Measurements from ENCODE around the gene JAKMIP1. TPM values are rescaled to one million over a fixed set of nuclear protein-coding genes. Genes with fewer than 3 reads are reported as not detected.

The JAKMIP1 gene
- total and polyA plus RNA-seq, 2 donors (not counting 1 experiment from before 2014, with no cell fraction given): 0.49 to 1.0 TPM

DNA sequence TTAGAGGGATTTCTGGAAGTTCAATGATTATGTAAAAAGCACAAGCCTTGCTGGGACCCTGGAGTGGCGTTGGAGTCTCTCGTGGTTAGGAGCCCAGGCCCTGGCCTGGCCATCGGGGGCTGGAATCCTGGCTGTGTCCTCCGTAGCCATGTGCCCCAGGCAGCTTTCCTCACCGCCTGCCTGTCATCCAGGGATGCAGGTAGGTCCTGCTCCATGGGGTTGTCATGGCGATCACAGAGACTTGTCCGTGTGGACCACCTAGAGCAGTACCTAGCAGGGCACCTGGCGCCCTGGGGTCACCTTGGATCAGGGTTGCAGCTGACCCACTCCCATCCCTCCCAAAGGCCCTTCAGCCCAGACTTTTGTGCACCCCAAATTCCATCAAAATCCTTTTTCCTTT, 39.1 kb upstream of the JAKMIP1 start:
- no peaks in the 10 kb centered on the region for H3K79me2 ChIP-seq (ENCODE audit: control insufficient read depth, insufficient read depth, low read length)
- no peaks in the 10 kb centered on the region for H3K4me1 ChIP-seq (ENCODE audit: control insufficient read depth in 2 of 2, insufficient read depth in 2 of 2, low read length in 2 of 2)
- TF ChIP-seq EZH2 (IDR thresholded peaks at IDR 0.05; ENCODE audit: borderline replicate concordance, insufficient read depth, low read depth, low read length, poor library complexity, severe bottlenecking): no peak
- TF ChIP-seq, protein P1, sequence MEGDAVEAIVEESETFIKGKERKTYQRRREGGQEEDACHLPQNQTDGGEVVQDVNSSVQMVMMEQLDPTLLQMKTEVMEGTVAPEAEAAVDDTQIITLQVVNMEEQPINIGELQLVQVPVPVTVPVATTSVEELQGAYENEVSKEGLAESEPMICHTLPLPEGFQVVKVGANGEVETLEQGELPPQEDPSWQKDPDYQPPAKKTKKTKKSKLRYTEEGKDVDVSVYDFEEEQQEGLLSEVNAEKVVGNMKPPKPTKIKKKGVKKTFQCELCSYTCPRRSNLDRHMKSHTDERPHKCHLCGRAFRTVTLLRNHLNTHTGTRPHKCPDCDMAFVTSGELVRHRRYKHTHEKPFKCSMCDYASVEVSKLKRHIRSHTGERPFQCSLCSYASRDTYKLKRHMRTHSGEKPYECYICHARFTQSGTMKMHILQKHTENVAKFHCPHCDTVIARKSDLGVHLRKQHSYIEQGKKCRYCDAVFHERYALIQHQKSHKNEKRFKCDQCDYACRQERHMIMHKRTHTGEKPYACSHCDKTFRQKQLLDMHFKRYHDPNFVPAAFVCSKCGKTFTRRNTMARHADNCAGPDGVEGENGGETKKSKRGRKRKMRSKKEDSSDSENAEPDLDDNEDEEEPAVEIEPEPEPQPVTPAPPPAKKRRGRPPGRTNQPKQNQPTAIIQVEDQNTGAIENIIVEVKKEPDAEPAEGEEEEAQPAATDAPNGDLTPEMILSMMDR (IDR thresholded peaks at IDR 0.05): no peak
- DNase-seq (no peak), ATAC-seq (ENCODE audit: low read depth) (no peak)
- H3K27ac ChIP-seq (ENCODE audit: low read length in 2 of 2): no peak overlapping the region
- peaks cover 18% of the 10 kb centered on the region for H3K27me3 Mint-ChIP-seq
- intact Hi-C loops (cut with micrococcal nuclease): no loop called here
- CTCF ChIA-PET: no interaction called here
- H3K4me3 Mint-ChIP-seq: no peak overlapping the region
- H2AFZ ChIP-seq (ENCODE audit: insufficient read depth, low read depth, low read length, poor library complexity, severe bottlenecking): no peak overlapping the region
- H3K9ac ChIP-seq (ENCODE audit: low read length): no peak overlapping the region
- H3K4me3 ChIP-seq (ENCODE audit: control extremely low read depth in 1 of 5, extremely low read depth in 1 of 5, insufficient read depth in 1 of 5, low read depth in 2 of 5, low read length in 4 of 5): no peak overlapping the region
- H3K4me2 ChIP-seq (replicated peaks; ENCODE audit: low read depth, low read length, poor library complexity, severe bottlenecking): no peak overlapping the region
- H3K36me3 ChIP-seq (replicated peaks in 1 of 2; ENCODE audit: control extremely low read depth in 1 of 2, control insufficient read depth in 1 of 2, extremely low read depth in 1 of 2, insufficient read depth in 2 of 2, low read length in 1 of 2): no peaks in the 10 kb centered on the region
- POLR2A ChIA-PET: no interaction called here
- no peak overlapping the region for H3K27ac Mint-ChIP-seq
- H3K9me3 Mint-ChIP-seq (ENCODE audit: insufficient read depth): peaks cover 7% of the 10 kb centered on the region
- H3K4me1 Mint-ChIP-seq: no peaks in the 10 kb centered on the region
- 84% methylated on average over 8 of the region's 8 CpGs for WGBS (ENCODE audit: insufficient coverage)
- peaks cover 0 to 14% (median 0%) of the 10 kb centered on the region in 3 donors for H3K9me3 ChIP-seq (ENCODE audit: control extremely low read depth in 1 of 3, control insufficient read depth in 2 of 3, insufficient read depth in 1 of 3, low read length in 2 of 3)
- H4K20me1 ChIP-seq (ENCODE audit: control insufficient read depth, insufficient read depth, low read length, poor library complexity, severe bottlenecking): no peaks in the 10 kb centered on the region
- H3K27me3 ChIP-seq (replicated peaks in 1 of 4; ENCODE audit: control extremely low read depth in 1 of 4, control insufficient read depth in 3 of 4, insufficient read depth in 4 of 4, low read length in 3 of 4): peaks cover 0 to 4% (median 2%) of the 10 kb centered on the region in 4 experiments

DNA sequence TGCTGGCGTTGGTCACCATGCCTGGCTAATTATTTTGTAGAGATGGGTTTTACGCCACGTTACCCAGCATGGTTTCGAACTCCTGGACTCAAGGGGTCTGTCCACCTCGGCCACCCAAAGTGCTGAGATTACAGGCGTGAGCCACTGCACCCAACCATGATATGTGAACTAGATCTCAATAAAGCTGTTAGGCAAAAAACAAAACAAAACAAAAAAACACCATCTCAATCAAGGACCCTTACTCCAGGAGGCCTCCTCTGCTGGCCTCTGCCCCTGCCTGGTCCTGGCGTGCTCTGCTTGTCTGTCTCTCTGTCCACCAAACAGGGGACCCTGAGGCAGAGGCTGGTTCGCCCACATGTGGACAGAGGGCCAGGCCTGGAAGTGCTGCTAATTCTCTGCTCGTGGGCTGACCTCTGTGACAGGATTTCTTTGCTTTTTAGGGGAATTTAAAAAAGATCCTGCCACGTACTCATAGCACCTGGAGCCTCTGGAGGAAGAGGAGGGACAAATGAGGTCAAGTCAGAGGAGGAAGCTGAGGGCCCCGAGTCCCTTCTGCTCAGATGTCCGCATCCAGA, 36.6 kb upstream of the JAKMIP1 start:
- Histone ChIP-seq H3K79me2 (ENCODE audit: control insufficient read depth, insufficient read depth, low read length) (no peaks in the 10 kb centered on the region), H3K9me3 (ENCODE audit: control extremely low read depth in 1 of 3, control insufficient read depth in 2 of 3, insufficient read depth in 1 of 3, low read length in 2 of 3) (no peaks in the 10 kb centered on the region), H3K27me3 (replicated peaks in 1 of 4; ENCODE audit: control extremely low read depth in 1 of 4, control insufficient read depth in 3 of 4, insufficient read depth in 4 of 4, low read length in 3 of 4) (no peaks in the 10 kb centered on the region), H3K4me1 (ENCODE audit: control insufficient read depth in 2 of 2, insufficient read depth in 2 of 2, low read length in 2 of 2) (no peaks in the 10 kb centered on the region), H3K36me3 (replicated peaks in 1 of 2; ENCODE audit: control extremely low read depth in 1 of 2, control insufficient read depth in 1 of 2, extremely low read depth in 1 of 2, insufficient read depth in 2 of 2, low read length in 1 of 2) (no peaks in the 10 kb centered on the region), H4K20me1 (ENCODE audit: control insufficient read depth, insufficient read depth, low read length, poor library complexity, severe bottlenecking) (no peaks in the 10 kb centered on the region), H3K27ac (ENCODE audit: low read length in 2 of 2) (no peak overlapping the region), H3K4me2 (replicated peaks; ENCODE audit: low read depth, low read length, poor library complexity, severe bottlenecking) (no peak overlapping the region), H3K9ac (ENCODE audit: low read length) (no peak overlapping the region), H2AFZ (ENCODE audit: insufficient read depth, low read depth, low read length, poor library complexity, severe bottlenecking) (no peak overlapping the region), H3K4me3 (ENCODE audit: control extremely low read depth in 1 of 5, extremely low read depth in 1 of 5, insufficient read depth in 1 of 5, low read depth in 2 of 5, low read length in 4 of 5) (no peak overlapping the region)
- no peak for ATAC-seq (ENCODE audit: low read depth)
- no peak for DNase-seq
- no peak overlapping the region for H3K4me3 Mint-ChIP-seq
- no peak overlapping the region for H3K27ac Mint-ChIP-seq
- POLR2A ChIA-PET: no interaction called here
- no peaks in the 10 kb centered on the region for H3K27me3 Mint-ChIP-seq
- CTCF ChIA-PET: no interaction called here
- intact Hi-C loops (cut with micrococcal nuclease): no loop called here
- no peaks in the 10 kb centered on the region for H3K9me3 Mint-ChIP-seq (ENCODE audit: insufficient read depth)
- no peaks in the 10 kb centered on the region for H3K4me1 Mint-ChIP-seq
- WGBS (ENCODE audit: insufficient coverage): 72% methylated on average over 10 of the region's 12 CpGs
- no peak for TF ChIP-seq EZH2 (IDR thresholded peaks at IDR 0.05; ENCODE audit: borderline replicate concordance, insufficient read depth, low read depth, low read length, poor library complexity, severe bottlenecking)
- TF ChIP-seq, protein P1 (IDR thresholded peaks at IDR 0.05): no peak
